Ishikawa (cell line): ENCODE measurements around the gene ABCB11.

ENCODE experiments used
- CEBPB ChIP-seq: IDR thresholded peaks from 2 replicates; pipeline ENCODE4 v1.6.1; 2012
- CREB1 ChIP-seq: IDR thresholded peaks from 2 replicates; pipeline ENCODE4 v1.6.1; 2012; ENCODE audit warnings: low read depth
- EGR1 ChIP-seq: IDR thresholded peaks from 2 replicates; pipeline ENCODE4 v1.6.1; 2012
- EP300 ChIP-seq: IDR thresholded peaks from 2 replicates; pipeline ENCODE4 v1.6.1; 2012; ENCODE audit warnings: borderline replicate concordance
- FOXM1 ChIP-seq: IDR thresholded peaks from 2 replicates; pipeline ENCODE4 v1.6.1; 2012; ENCODE audit warnings: low read depth, borderline replicate concordance
- NFIC ChIP-seq: IDR thresholded peaks from 2 replicates; pipeline ENCODE4 v1.6.1; 2012
- RAD21 ChIP-seq: IDR thresholded peaks from 2 replicates; pipeline ENCODE4 v1.6.1; 2012; ENCODE audit warnings: low read depth
- TAF1 ChIP-seq: IDR thresholded peaks from 2 replicates; pipeline ENCODE4 v1.6.1; 2012; ENCODE audit warnings: low read depth, mild to moderate bottlenecking
- TCF12 ChIP-seq: IDR thresholded peaks from 2 replicates; pipeline ENCODE4 v1.6.1; 2012; ENCODE audit warnings: low read depth
- TEAD4 ChIP-seq: IDR thresholded peaks from 2 replicates; pipeline ENCODE4 v1.6.1; 2012
- YY1 ChIP-seq: IDR thresholded peaks from 2 replicates; pipeline ENCODE4 v1.6.1; 2012; ENCODE audit warnings: low read depth
- ZBTB7A ChIP-seq: IDR thresholded peaks from 2 replicates; pipeline ENCODE4 v1.6.1; 2012; ENCODE audit warnings: low read depth
- TF ChIP-seq, protein P1 (sequence below): IDR thresholded peaks from 2 replicates; pipeline ENCODE4 v1.6.1; 2012; ENCODE audit warnings: low read depth, mild to moderate bottlenecking
- TF ChIP-seq, protein P2 (sequence below): IDR thresholded peaks from 2 replicates; pipeline ENCODE4 v1.6.1; 2012
- TF ChIP-seq, protein P3 (sequence below): IDR thresholded peaks from 2 replicates; pipeline ENCODE4 v1.6.1; 2012

ABCB11 gene

GRCh38 chr2:168998609-168999211 is 32.4 kb downstream of the ABCB11 start:
- no peak for TF ChIP-seq RAD21
- no peak for TF ChIP-seq EGR1
- no peak for TF ChIP-seq TCF12
- TF ChIP-seq FOXM1 = no peak
- TF ChIP-seq TAF1 = no peak
- no peak for TF ChIP-seq YY1
- TF ChIP-seq, protein P1, sequence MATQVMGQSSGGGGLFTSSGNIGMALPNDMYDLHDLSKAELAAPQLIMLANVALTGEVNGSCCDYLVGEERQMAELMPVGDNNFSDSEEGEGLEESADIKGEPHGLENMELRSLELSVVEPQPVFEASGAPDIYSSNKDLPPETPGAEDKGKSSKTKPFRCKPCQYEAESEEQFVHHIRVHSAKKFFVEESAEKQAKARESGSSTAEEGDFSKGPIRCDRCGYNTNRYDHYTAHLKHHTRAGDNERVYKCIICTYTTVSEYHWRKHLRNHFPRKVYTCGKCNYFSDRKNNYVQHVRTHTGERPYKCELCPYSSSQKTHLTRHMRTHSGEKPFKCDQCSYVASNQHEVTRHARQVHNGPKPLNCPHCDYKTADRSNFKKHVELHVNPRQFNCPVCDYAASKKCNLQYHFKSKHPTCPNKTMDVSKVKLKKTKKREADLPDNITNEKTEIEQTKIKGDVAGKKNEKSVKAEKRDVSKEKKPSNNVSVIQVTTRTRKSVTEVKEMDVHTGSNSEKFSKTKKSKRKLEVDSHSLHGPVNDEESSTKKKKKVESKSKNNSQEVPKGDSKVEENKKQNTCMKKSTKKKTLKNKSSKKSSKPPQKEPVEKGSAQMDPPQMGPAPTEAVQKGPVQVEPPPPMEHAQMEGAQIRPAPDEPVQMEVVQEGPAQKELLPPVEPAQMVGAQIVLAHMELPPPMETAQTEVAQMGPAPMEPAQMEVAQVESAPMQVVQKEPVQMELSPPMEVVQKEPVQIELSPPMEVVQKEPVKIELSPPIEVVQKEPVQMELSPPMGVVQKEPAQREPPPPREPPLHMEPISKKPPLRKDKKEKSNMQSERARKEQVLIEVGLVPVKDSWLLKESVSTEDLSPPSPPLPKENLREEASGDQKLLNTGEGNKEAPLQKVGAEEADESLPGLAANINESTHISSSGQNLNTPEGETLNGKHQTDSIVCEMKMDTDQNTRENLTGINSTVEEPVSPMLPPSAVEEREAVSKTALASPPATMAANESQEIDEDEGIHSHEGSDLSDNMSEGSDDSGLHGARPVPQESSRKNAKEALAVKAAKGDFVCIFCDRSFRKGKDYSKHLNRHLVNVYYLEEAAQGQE = no peak
- TF ChIP-seq ZBTB7A = no peak
- no peak for TF ChIP-seq NFIC
- TF ChIP-seq, protein P2, sequence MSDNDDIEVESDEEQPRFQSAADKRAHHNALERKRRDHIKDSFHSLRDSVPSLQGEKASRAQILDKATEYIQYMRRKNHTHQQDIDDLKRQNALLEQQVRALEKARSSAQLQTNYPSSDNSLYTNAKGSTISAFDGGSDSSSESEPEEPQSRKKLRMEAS = no peak
- TF ChIP-seq CEBPB = no peak
- TF ChIP-seq CREB1 = no peak

DNA sequence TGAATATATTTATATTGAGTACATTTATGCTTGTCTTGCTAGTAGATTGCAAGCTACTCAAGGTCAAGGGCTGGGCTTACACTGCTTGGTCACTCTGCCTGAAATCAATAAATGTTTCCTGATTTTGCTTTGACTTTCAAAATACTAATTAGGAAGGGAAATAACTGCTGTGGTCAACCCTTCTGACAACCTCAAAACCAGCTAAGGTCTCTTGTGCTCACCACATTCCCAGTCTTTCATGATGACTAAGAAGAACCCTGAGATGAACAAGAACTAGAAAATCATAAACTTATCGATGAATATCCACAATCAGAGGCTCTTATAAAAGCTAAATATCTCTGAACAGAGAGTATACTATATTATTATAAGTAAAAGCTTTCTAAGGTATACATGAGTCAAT is 33.3 kb downstream of the ABCB11 start:
- no peak for TF ChIP-seq ZBTB7A
- TF ChIP-seq CREB1 = no peak
- TF ChIP-seq, protein P2 = no peak
- no peak for TF ChIP-seq YY1
- TF ChIP-seq CEBPB = no peak
- no peak for TF ChIP-seq TCF12
- TF ChIP-seq, protein P1 = no peak
- no peak for TF ChIP-seq EGR1
- no peak for TF ChIP-seq FOXM1
- no peak for TF ChIP-seq RAD21

DNA sequence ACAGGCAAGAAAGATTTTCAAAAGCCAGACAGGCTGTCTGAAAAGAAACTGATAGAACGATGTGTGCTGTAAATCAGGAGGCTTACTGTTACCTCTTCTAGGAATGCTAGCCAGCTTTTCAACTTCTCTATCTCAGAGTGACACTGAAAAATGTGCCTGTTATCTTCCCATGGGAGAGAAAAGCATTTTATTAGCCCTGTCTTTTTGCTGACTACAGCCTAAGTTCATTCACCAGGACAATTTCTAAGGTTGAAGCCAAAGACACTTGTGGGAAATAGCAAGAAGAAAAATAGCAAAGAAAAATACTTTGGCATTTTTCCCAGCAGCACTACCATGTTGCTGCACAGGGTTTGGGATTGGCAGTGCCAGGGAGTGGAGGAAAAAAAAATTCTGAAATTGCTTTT is 34.0 kb downstream of the ABCB11 start:
- TF ChIP-seq YY1 (no peak), ZBTB7A (no peak), CEBPB (no peak), TCF12 (no peak), CREB1 (no peak)
- TF ChIP-seq, protein P1 = no peak

DNA sequence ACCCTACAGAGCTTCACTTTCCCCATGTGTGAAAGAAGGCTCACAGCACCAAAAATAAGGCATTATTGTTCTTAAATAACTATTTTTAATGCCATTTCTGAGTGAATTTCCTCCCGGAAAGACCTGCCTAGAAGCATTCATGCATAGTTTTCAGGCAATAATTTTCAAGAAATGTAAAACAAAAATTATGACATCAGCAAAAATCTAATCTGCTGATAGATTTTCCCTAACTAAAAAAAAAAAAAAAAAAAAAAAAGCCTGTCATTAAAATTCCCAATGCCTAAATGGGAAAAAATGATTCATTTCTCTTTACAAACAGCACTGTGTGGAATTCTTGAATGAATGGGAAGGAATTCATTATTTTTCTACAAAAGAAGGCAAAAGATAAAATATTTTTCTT is 35.4 kb downstream of the ABCB11 start:
- TF ChIP-seq CREB1 (no peak), EP300 (no peak), RAD21 (no peak), TAF1 (no peak), EGR1 (no peak), YY1 (no peak), CEBPB (no peak), ZBTB7A (no peak), NFIC (no peak), TEAD4 (no peak), TCF12 (no peak), FOXM1 (no peak)
- TF ChIP-seq, protein P3, sequence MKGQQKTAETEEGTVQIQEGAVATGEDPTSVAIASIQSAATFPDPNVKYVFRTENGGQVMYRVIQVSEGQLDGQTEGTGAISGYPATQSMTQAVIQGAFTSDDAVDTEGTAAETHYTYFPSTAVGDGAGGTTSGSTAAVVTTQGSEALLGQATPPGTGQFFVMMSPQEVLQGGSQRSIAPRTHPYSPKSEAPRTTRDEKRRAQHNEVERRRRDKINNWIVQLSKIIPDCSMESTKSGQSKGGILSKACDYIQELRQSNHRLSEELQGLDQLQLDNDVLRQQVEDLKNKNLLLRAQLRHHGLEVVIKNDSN = no peak
- TF ChIP-seq, protein P2 = no peak
- TF ChIP-seq, protein P1 = no peak
